Islet precursor cell (in vitro differentiated cells): ENCODE results near the gene SLC6A17.

Experiments used
- DNase-seq: peaks from one replicate; pipeline ENCODE4 v3.0.0-alpha.2; 2018

SLC6A17 gene

GRCh38 chr1:110243574-110243973, 93.3 kb downstream of the SLC6A17 start:
- DNase-seq = no peak

DNA sequence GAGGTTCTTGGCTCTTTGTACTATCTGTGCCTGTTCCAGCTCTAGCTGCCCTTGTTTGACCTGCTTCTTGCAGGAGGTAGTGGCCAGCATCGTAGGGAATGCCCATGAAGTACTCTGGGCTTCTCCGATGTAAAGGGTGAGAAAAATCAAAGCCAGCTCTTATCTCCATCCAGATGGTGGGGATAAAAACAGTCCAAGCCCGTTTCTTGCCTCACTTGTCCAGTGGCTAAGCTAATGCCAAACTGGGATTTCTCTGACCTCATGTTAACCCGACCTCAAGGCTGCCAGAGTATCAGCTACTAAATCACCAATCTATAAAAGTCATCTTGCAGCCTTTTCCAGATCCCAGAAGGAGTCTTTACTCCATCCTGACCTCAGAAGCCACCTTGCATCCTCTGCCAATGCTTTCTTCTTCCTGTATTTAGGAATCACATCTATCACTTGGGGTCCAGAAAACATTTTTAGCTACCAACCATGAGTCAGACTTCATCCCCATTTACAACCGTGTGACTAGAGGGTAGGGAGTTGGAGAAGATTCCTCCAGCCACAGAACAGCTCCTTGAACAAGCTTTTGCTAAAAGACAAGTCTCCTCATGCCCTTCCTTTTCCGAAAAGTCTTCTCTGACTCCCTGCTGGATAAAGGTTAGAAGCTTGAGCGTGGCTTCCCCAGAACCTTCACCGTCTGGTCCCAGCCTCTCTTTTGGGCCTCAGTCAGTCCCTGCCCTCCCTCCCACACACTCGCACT, 95.8 kb downstream of the SLC6A17 start:
- no peak for DNase-seq

DNA sequence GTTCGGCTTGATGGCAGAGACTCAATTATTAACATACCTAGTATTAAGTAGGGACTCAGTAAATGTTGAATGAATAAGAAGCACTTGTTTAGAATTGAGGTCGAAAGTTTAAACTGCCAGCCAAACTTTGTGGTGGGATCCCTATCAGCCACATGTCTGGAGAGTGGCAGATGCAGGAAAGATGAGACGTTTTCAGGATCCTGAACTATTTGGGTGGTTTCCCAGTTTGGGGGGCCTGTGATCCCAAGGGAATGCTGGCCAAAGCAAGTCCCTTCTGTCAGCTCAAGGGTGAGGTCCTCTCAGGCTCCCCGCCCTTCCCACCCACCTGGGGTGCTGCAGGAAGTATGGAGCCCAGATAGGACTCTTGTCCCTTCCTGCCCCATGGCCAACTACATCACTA, 98.5 kb downstream of the SLC6A17 start:
- DNase-seq = no peak

DNA sequence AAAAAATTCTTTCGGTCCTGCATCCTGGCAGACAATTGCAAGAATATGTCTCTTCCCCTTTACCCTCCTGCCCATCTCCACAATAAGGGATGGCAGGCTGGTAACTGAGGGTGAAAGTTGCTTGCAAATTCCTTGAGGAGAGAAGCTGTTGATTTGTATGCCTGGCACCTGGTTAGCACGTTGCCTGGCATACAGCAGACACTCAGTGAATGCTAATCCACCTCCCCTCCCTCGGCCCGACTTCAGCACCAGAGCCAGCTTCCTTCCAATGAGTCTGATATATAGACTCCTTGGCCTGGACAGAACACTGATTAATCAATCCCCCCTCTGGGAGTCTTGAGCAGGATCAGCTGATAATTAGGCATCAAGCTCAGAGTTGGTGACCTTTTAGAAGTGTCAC, 99.0 kb downstream of the SLC6A17 start:
- DNase-seq = peak; percentile 29

DNA sequence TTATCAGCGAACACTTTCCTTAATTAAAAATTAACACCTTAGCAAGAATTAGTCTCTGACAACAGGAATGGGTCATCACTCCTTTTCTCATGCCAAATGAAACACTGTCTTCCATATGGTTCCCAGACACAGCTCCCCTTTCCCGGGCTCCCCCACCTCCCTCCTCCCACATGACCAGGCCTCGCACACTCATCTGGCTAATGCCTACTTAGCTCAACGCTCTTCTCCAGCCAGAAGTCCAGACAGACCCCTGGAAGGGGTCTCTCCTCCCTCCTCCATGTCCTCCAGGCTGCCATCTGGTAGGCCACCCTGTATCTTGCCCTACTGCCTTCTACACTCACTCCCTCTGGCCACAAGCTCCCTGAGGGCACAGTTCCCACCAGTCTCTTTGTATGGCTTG, 99.7 kb downstream of the SLC6A17 start:
- DNase-seq = peak; percentile 38

GRCh38 chr1:110250749-110251148, 100.5 kb downstream of the SLC6A17 start:
- peak; percentile 43 for DNase-seq
